IPS-NIHi7 (cell line): ENCODE results near the gene POTEB2.
"Not testable (repeated sequence)": the region's sequence is repeated elsewhere in the genome, so short reads cannot be mapped to it uniquely, and the experiment has no call there.

Experiments used
- DNase-seq: peaks from one replicate; pipeline ENCODE4 v3.0.0; 2012; ENCODE audit warnings: mixed read lengths; ENCODE audit errors: extremely low spot score

The POTEB2 gene

GRCh38 chr15:20866214-20866613 lies at the start of gene POTEB2:
Gene POTEB2, minus strand, starts transcription at chr15:20866314. Its CDS starts 33 bp downstream, at chr15:20866281.
- DNase-seq, result not testable (repeated sequence)

GRCh38 chr15:20879916-20880315 lies 13.8 kb upstream of the POTEB2 start:
- DNase-seq, result not testable (repeated sequence)

- not testable (repeated sequence) for DNase-seq
Measured at GRCh38 chr15:20878464-20878863, 12.3 kb upstream of the POTEB2 start.

- not testable (repeated sequence) for DNase-seq
Measured at GRCh38 chr15:20877819-20878218, 11.7 kb upstream of the POTEB2 start.
